HG03066 (cell line): ENCODE measurements around the gene RPL10L.

Source experiments
- ATAC-seq: cut with Tn5 transposase; IDR thresholded peaks from one replicate; pipeline ENCODE4 v1.9.1; 2021; ENCODE audit warnings: low read depth; ENCODE audit not compliant: unreplicated experiment

Gene RPL10L

GRCh38 chr14:46651526-46652144 is at the start of gene RPL10L:
RPL10L (minus strand) TSS chr14:46651781; CDS start chr14:46651736, 45 bp downstream.
- ATAC-seq, result no peak

GRCh38 chr14:46691819-46692218 is 40.2 kb upstream of the RPL10L start:
- no peak for ATAC-seq

DNA sequence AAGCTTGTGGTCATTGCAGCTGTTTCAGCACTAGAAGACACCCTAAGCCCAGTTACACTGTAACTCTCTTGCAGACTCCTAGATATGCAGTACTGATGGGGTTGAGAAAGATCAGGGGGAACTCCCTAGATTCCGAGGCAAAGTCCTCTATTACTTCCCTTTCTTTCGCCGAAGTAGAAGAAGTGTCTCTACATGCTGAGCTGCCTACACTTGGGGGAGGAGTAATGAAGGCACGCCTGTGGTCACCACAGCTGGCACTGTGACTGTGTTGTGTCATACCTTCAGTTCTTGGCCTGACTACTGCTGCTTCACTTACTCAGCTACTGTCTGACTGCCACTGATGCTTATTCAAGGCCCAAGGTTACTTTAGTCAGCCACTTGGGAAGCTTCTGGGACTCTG is 35.1 kb upstream of the RPL10L start:
- no peak for ATAC-seq

- ATAC-seq, result no peak
These were observed 20.5 kb upstream of the RPL10L start for GRCh38 chr14:46672128-46672527.

GRCh38 chr14:46663382-46663781 is 11.8 kb upstream of the RPL10L start:
- no peak for ATAC-seq

GRCh38 chr14:46661728-46662127 is 10.1 kb upstream of the RPL10L start:
- no peak for ATAC-seq

- no peak for ATAC-seq
These were observed 1.6 kb upstream of the RPL10L start for GRCh38 chr14:46653031-46653755.

GRCh38 chr14:46646796-46647195 is 4.8 kb downstream of the RPL10L start:
- ATAC-seq, result no peak

GRCh38 chr14:46626876-46627275 is 24.7 kb downstream of the RPL10L start:
- ATAC-seq, result no peak
